ENCODE results near the gene TPCN1.

DNA sequence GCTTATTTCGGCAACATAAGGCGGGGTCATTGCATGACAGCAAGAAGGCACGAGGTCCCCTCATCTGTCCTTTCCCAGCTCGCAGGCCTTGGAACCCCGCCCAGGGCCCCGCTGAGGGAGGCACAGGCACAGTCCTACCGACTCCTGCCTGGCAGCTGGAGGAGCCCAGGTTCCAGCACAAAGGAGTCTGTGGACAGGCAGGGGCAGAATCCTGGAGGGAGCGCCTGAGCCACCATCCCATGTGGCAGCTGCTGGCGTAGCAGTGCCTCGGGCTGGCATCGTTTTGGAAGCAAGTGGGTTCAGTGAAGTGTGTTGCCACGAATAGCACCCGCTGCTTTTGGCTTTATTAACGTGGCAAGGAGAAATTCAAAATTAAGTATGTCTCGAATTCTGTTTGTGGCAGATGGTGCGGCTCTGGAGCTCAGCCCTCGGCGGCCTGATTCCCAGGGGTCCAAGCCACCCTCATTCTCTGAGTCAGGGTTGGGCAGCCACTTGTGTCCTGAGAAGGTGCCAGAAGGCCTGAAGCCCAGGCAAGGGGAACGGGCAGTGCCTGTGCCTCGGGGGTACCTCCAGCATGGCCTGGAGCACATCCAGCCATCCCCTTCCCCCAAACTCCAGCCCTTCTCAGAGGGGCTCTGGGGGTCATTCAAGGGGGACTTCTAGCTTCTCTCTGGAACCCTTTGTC is 77.7 kb downstream of the TPCN1 start:
- TF ChIP-seq POLR2A (IDR thresholded peaks at IDR 0.05), result no peak
- TF ChIP-seq, protein P1, sequence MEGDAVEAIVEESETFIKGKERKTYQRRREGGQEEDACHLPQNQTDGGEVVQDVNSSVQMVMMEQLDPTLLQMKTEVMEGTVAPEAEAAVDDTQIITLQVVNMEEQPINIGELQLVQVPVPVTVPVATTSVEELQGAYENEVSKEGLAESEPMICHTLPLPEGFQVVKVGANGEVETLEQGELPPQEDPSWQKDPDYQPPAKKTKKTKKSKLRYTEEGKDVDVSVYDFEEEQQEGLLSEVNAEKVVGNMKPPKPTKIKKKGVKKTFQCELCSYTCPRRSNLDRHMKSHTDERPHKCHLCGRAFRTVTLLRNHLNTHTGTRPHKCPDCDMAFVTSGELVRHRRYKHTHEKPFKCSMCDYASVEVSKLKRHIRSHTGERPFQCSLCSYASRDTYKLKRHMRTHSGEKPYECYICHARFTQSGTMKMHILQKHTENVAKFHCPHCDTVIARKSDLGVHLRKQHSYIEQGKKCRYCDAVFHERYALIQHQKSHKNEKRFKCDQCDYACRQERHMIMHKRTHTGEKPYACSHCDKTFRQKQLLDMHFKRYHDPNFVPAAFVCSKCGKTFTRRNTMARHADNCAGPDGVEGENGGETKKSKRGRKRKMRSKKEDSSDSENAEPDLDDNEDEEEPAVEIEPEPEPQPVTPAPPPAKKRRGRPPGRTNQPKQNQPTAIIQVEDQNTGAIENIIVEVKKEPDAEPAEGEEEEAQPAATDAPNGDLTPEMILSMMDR (IDR thresholded peaks at IDR 0.05), result peak in 1 of 6 experiments; percentile 13
